Vagina (tissue), 2 donors: ENCODE data around the gene CETN2.

Experiments
- POLR2A ChIP-seq, 2 donors: fragments of 450-650 bp; IDR thresholded peaks; one replicate each; pipeline ENCODE4 v1.6.1; 2017; ENCODE audit warnings: antibody characterized with exemption in 2 of 2, mild to moderate bottlenecking in 2 of 2, moderate library complexity in 2 of 2
- TF ChIP-seq, protein P1 (sequence below), 3 experiments: fragments of 450-650 bp in 2 of 3; fragments of 200-600 bp in 1 of 3; sonication (generic) in 1 of 3; IDR thresholded peaks; one replicate each; pipeline ENCODE4 v1.5.1; 2017 to 2019; ENCODE audit warnings: antibody characterized with exemption in 3 of 3, mild to moderate bottlenecking in 2 of 3, moderate library complexity in 2 of 3

DNA sequence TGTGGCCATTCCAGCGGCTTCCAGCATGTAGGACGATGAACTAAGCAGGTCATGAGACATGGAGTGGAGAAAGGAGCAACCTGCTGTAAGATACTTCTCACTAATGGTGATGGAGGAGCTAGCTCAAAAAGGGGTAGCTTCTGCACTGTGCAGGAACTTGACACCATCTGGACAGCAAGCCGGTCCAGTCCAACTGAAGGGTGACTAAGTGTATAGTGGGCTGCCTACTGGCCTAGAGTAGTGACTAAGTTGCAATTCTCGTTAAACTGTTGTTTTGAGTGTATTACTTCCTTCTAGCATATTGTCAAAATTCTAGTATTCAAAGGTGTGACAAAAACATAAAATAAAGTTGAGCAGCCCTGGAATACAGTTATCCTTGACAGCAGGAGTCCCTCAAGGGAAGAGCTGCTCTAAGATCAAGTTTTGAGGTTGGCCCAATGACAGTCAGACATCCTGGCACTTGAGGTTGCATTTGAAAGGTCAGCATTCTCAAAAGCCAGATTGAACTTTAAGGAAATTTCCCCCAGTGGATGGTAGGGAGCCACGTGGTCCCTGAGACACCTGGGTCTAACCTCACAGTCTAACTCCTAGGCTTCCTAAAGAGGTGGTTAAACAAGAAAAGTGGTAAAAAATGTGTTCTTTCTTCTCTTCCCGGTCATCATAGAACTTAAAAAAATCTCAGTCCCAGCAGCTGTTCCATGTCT lies 8.0 kb downstream of the CETN2 start:
- no peak for TF ChIP-seq POLR2A (IDR thresholded peaks at IDR 0.05)
- TF ChIP-seq, protein P1, sequence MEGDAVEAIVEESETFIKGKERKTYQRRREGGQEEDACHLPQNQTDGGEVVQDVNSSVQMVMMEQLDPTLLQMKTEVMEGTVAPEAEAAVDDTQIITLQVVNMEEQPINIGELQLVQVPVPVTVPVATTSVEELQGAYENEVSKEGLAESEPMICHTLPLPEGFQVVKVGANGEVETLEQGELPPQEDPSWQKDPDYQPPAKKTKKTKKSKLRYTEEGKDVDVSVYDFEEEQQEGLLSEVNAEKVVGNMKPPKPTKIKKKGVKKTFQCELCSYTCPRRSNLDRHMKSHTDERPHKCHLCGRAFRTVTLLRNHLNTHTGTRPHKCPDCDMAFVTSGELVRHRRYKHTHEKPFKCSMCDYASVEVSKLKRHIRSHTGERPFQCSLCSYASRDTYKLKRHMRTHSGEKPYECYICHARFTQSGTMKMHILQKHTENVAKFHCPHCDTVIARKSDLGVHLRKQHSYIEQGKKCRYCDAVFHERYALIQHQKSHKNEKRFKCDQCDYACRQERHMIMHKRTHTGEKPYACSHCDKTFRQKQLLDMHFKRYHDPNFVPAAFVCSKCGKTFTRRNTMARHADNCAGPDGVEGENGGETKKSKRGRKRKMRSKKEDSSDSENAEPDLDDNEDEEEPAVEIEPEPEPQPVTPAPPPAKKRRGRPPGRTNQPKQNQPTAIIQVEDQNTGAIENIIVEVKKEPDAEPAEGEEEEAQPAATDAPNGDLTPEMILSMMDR (IDR thresholded peaks at IDR 0.05), result no peak
